GM12878 (cell line): ENCODE results near the gene C12orf56. TPM values are rescaled to one million over a fixed set of nuclear protein-coding genes. Genes with fewer than 3 reads are reported as not detected.

Experiments
- ATAC-seq: fragments of 200-7000 bp; cut with Tn5 transposase; 3 replicates; pipeline ENCODE4 v1.9.1; 2020; ENCODE audit warnings: mild to moderate bottlenecking, moderate library complexity
- BruUV-seq: library from RNA; stranded (reverse); fragments of 400-500 nt; replicated peaks from 2 replicates; lab custom pipeline; 2021; lab: Mats Ljungman, UMichigan
- CTCF ChIA-PET: fragments of 300-600 bp; sonication (Branson Sonifier 250); formaldehyde crosslinking; extraction: SDS; loops from one replicate; lab custom pipeline; 2021; ENCODE audit warnings: inconsistent platforms; lab: Yijun Ruan, JAX
- POLR2A ChIA-PET: fragments of 350-600 bp; formaldehyde crosslinking; extraction: SDS; loops from one replicate; lab custom pipeline; 2021; ENCODE audit warnings: inconsistent platforms; lab: Charles Lee
- RAD21 ChIA-PET: fragments of 300-600 bp; sonication (Branson Sonifier 250); formaldehyde crosslinking; loops from one replicate; lab custom pipeline; 2023; ENCODE audit warnings: antibody characterized with exemption; ENCODE audit not compliant: unreplicated experiment; lab: Charles Lee
- SMC1A ChIA-PET: fragments of 300-600 bp; sonication (Branson Sonifier 250); formaldehyde crosslinking; loops from one replicate; lab custom pipeline; 2023; ENCODE audit not compliant: unreplicated experiment, uncharacterized antibody; lab: Charles Lee
- DNase-seq: peaks from one replicate; pipeline ENCODE4 v3.0.0-alpha.2; 2011; ENCODE audit warnings: low read depth, low spot score
- FAIRE-seq: peaks from 3 replicates; lab custom pipeline; 2011; peaks lifted over from hg19 to GRCh38; lab: Jason Lieb, UNC
- H2AFZ ChIP-seq: 2 replicates; pipeline ENCODE4 v1.6.0; 2011; ENCODE audit warnings: low read depth, low read length, control low read depth; ENCODE audit not compliant: control insufficient read depth
- H3K27ac ChIP-seq: 2 replicates; pipeline ENCODE4 v1.5.1; 2011; ENCODE audit warnings: control low read depth; ENCODE audit not compliant: control insufficient read depth, insufficient read depth
- H3K27me3 ChIP-seq, 2 experiments: replicated peaks in 1 of 2; 2 replicates each; pipeline versions ENCODE4 v1.6.0 to v1.6.1; 2011; ENCODE audit warnings: low read length in 1 of 2; ENCODE audit not compliant: control insufficient read depth in 2 of 2, insufficient read depth in 2 of 2
- H3K36me3 ChIP-seq, 2 experiments: 2 replicates each; pipeline ENCODE4 v1.5.1; 2011; ENCODE audit warnings: low read length in 1 of 2; ENCODE audit not compliant: control insufficient read depth in 2 of 2, insufficient read depth in 2 of 2
- H3K4me1 ChIP-seq: 2 replicates; pipeline ENCODE4 v1.6.1; 2011; ENCODE audit warnings: mild to moderate bottlenecking, low read length, moderate library complexity, mixed read lengths; ENCODE audit not compliant: control insufficient read depth, insufficient read depth
- H3K4me2 ChIP-seq: 2 replicates; pipeline ENCODE4 v1.6.0; 2011; ENCODE audit warnings: control low read depth; ENCODE audit not compliant: control insufficient read depth, insufficient read depth
- H3K4me3 ChIP-seq: fragments of 200-600 bp; sonication (generic); 2 replicates; pipeline ENCODE4 v1.5.1; 2016
- H3K79me2 ChIP-seq: 2 replicates; pipeline ENCODE4 v1.6.0; 2011; ENCODE audit warnings: low read length; ENCODE audit not compliant: control insufficient read depth, insufficient read depth
- H3K9ac ChIP-seq: 2 replicates; pipeline ENCODE4 v1.8.0; 2011; ENCODE audit warnings: low read length, control low read depth, mixed read lengths; ENCODE audit not compliant: control insufficient read depth, insufficient read depth
- H3K9me3 ChIP-seq: replicated peaks from 3 replicates; pipeline ENCODE4 v1.5.1; 2011; ENCODE audit warnings: mild to moderate bottlenecking, low read length; ENCODE audit not compliant: control insufficient read depth, insufficient read depth
- H4K20me1 ChIP-seq: 2 replicates; pipeline ENCODE4 v1.6.0; 2011; ENCODE audit not compliant: control insufficient read depth, insufficient read depth
- DPF2 ChIP-seq: fragments of 450-650 bp; IDR thresholded peaks from 2 replicates; pipeline ENCODE4 v1.6.1; 2017; ENCODE audit warnings: mild to moderate bottlenecking
- EGR1 ChIP-seq, 2 experiments: IDR thresholded peaks; 1 replicate in 1 of 2; 2 replicates in 1 of 2; pipeline ENCODE4 v1.6.1; 2011 to 2012; ENCODE audit warnings: low read depth in 2 of 2, low read length in 2 of 2, borderline replicate concordance in 1 of 2, mild to moderate bottlenecking in 1 of 2, moderate library complexity in 1 of 2
- KLF5 ChIP-seq: fragments of 450-650 bp; IDR thresholded peaks from 2 replicates; pipeline ENCODE4 v1.6.1; 2014; ENCODE audit warnings: mild to moderate bottlenecking; ENCODE audit not compliant: partially characterized antibody
- MTA2 ChIP-seq: fragments of 450-650 bp; IDR thresholded peaks from 2 replicates; pipeline ENCODE4 v1.6.1; 2016; ENCODE audit warnings: low read depth, mild to moderate bottlenecking, moderate library complexity
- SREBF1 ChIP-seq: IDR thresholded peaks from 2 replicates; pipeline ENCODE4 v1.6.1; 2012; ENCODE audit warnings: mild to moderate bottlenecking, low read length
- WRNIP1 ChIP-seq: IDR thresholded peaks from 2 replicates; pipeline ENCODE4 v1.6.1; 2011; ENCODE audit warnings: low read depth, low read length, improper control_type of control experiment, borderline replicate concordance
- ZBED1 ChIP-seq: IDR thresholded peaks from 2 replicates; pipeline ENCODE4 v1.6.1; 2016; ENCODE audit warnings: borderline replicate concordance
- WGBS: methylation state at CpG from one replicate; pipeline ENCODE4 v1.1.6; 2016; ENCODE audit warnings: low lambda C conversion rate; ENCODE audit not compliant: insufficient replicate concordance, insufficient coverage; ENCODE audit errors: missing lambda C conversion rate; 5-methylcytosine and 5-hydroxymethylcytosine counted together
- in situ Hi-C: fragments of 300-500 bp; cut with MboI; formaldehyde crosslinking; loops from 9 replicates; pipeline ENCODE4 v1.14.3; 2018; ENCODE audit warnings: mixed read lengths
- intact Hi-C: fragments of 100-400 bp; cut with micrococcal nuclease; formaldehyde crosslinking; loops from one replicate; pipeline ENCODE4 v1.14.2; 2022; ENCODE audit not compliant: unreplicated experiment
- polyA plus RNA-seq, 11 experiments: library from polyadenylated mRNA; depleted of rRNA in 4 of 11; unstranded in 6 of 11; stranded (reverse) in 5 of 11; fragments of >200 nt; fragmentation: Nextera tagmentation in 4 of 11; fragmentation: Illumina TruSeq in 1 of 11; extraction: Ambion mirVana in 4 of 11; extraction: Trizol in 1 of 11; gene quantifications; 1 replicate in 1 of 11; 2 replicates in 10 of 11; pipeline versions ENCODE4 v1.2.1 to v1.2.3, GENCODE V29; 2011 to 2016; ENCODE audit warnings: inconsistent platforms in 2 of 11, missing spikeins in 2 of 11, low read depth in 1 of 11
- total RNA-seq, 4 experiments: library from RNA; depleted of rRNA in 3 of 4; stranded (reverse); fragments of >200 nt in 3 of 4; fragmentation: Illumina TruSeq in 1 of 4; extraction: Trizol in 1 of 4; gene quantifications; 2 replicates each; pipeline versions ENCODE4 v1.2.1 to v1.2.3, GENCODE V29; 2013 to 2021
- TF ChIP-seq, protein P1 (sequence below): fragments of 150-350 bp; IDR thresholded peaks from 2 replicates; pipeline ENCODE4 v1.6.1; 2016; ENCODE audit warnings: low read depth, low read length
- TF ChIP-seq, protein P2 (sequence below): IDR thresholded peaks from 2 replicates; pipeline ENCODE4 v1.6.1; 2012; ENCODE audit warnings: low read depth, low read length, improper control_type of control experiment
- TF ChIP-seq, protein P3 (sequence below): IDR thresholded peaks from 2 replicates; pipeline ENCODE4 v1.6.1; 2011; ENCODE audit warnings: low read depth, mild to moderate bottlenecking, low read length, moderate library complexity, borderline replicate concordance; ENCODE audit errors: extremely low read depth

The C12orf56 gene
- total and polyA plus RNA-seq, 10 of the 15 experiments (the other 5 are each of a cell fraction or from before 2014, with no cell fraction given) = not detected

DNA sequence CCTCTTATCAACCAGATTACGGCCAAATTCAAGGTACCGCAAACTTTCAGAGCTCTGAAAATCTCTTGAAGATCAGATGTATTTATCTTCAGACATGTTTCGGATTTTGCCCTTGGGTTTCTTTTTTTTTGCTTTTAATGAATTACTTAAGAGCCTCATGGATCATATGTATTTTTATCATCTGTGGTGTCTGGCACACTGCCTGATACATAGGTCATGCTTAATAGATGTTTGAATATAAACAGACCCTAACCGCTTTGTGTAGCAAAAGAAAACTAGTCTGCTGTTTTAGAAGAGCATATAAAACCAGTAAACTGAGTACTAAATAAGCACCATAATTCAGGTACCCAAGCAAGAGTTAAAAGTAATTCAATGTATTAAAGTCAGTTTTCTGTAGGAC is 41.2 kb upstream of the C12orf56 start (continued):
- TF ChIP-seq, protein P1, sequence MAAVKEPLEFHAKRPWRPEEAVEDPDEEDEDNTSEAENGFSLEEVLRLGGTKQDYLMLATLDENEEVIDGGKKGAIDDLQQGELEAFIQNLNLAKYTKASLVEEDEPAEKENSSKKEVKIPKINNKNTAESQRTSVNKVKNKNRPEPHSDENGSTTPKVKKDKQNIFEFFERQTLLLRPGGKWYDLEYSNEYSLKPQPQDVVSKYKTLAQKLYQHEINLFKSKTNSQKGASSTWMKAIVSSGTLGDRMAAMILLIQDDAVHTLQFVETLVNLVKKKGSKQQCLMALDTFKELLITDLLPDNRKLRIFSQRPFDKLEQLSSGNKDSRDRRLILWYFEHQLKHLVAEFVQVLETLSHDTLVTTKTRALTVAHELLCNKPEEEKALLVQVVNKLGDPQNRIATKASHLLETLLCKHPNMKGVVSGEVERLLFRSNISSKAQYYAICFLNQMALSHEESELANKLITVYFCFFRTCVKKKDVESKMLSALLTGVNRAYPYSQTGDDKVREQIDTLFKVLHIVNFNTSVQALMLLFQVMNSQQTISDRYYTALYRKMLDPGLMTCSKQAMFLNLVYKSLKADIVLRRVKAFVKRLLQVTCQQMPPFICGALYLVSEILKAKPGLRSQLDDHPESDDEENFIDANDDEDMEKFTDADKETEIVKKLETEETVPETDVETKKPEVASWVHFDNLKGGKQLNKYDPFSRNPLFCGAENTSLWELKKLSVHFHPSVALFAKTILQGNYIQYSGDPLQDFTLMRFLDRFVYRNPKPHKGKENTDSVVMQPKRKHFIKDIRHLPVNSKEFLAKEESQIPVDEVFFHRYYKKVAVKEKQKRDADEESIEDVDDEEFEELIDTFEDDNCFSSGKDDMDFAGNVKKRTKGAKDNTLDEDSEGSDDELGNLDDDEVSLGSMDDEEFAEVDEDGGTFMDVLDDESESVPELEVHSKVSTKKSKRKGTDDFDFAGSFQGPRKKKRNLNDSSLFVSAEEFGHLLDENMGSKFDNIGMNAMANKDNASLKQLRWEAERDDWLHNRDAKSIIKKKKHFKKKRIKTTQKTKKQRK = no peak
- no peak for TF ChIP-seq ZBED1
- no peak for TF ChIP-seq MTA2
- TF ChIP-seq, protein P2, sequence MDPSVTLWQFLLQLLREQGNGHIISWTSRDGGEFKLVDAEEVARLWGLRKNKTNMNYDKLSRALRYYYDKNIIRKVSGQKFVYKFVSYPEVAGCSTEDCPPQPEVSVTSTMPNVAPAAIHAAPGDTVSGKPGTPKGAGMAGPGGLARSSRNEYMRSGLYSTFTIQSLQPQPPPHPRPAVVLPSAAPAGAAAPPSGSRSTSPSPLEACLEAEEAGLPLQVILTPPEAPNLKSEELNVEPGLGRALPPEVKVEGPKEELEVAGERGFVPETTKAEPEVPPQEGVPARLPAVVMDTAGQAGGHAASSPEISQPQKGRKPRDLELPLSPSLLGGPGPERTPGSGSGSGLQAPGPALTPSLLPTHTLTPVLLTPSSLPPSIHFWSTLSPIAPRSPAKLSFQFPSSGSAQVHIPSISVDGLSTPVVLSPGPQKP = no peak
- TF ChIP-seq DPF2 = no peak
- TF ChIP-seq EGR1 (IDR thresholded peaks at IDR 0.05; ENCODE audit: borderline replicate concordance in 1 of 2, low read depth in 2 of 2, low read length in 2 of 2) = no peak
- TF ChIP-seq, protein P3, sequence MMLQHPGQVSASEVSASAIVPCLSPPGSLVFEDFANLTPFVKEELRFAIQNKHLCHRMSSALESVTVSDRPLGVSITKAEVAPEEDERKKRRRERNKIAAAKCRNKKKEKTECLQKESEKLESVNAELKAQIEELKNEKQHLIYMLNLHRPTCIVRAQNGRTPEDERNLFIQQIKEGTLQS = no peak

DNA sequence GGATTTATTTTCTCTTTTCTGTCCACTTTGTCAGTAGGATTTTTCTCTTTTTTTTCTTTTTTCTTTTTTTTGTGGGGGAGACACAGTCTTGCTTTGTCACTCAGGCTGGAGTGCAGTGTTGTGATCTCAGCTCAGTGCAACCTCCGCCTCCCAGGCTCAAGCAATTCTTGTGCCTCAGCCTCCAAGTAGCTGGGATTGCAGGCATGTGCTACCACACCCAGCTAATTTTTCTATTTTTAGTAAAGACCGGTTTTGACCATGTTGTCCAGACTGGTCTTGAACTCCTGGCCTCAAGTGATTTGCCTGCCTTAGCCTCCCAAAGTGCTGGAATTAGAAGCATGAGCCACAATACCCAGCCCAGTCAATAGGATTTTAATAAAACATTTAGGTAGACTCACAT is 40.3 kb upstream of the C12orf56 start:
- Histone ChIP-seq H3K36me3 (peaks cover 0 to 31% of the 10 kb centered on the region in 2 experiments), H3K4me1 (no peaks in the 10 kb centered on the region), H3K27ac (no peak overlapping the region), H4K20me1 (no peaks in the 10 kb centered on the region), H3K4me3 (no peak overlapping the region), H3K79me2 (no peaks in the 10 kb centered on the region), H2AFZ (no peak overlapping the region), H3K9ac (no peak overlapping the region), H3K9me3 (no peaks in the 10 kb centered on the region), H3K27me3 (no peaks in the 10 kb centered on the region), H3K4me2 (no peak overlapping the region)
- POLR2A ChIA-PET = no interaction called here
- in situ Hi-C loops (no loop called here), intact Hi-C loops (no loop called here)
- ATAC-seq (no peak), DNase-seq (no peak), FAIRE-seq (no peak)
- CTCF ChIA-PET = interaction anchor here (1.0 kb wide), 2 partner anchors 11 to 174 kb away, joined by 3 to 4 read pairs; no protein-coding TSS in a partner anchor
- RAD21 ChIA-PET = no interaction called here
- no TSS peak for BruUV-seq
- TF ChIP-seq SREBF1 (no peak), KLF5 (no peak), WRNIP1 (no peak)
- 100% methylated on average over 2 of the region's 2 CpGs for WGBS
- SMC1A ChIA-PET = interaction anchor here (0.9 to 1.4 kb wide), 2 partner anchors 14 to 42 kb away, joined by 3 read pairs; no protein-coding TSS in a partner anchor
